GM12878 (cell line): Measurements from ENCODE around the gene KAZN. TPM values are rescaled to one million over a fixed set of nuclear protein-coding genes. Genes with fewer than 3 reads are reported as not detected.

Experiments
- ATAC-seq: fragments of 200-7000 bp; cut with Tn5 transposase; 3 replicates; pipeline ENCODE4 v1.9.1; 2020; ENCODE audit warnings: mild to moderate bottlenecking, moderate library complexity
- BruUV-seq: library from RNA; stranded (reverse); fragments of 400-500 nt; replicated peaks from 2 replicates; lab custom pipeline; 2021; lab: Mats Ljungman, UMichigan
- CTCF ChIA-PET: fragments of 300-600 bp; sonication (Branson Sonifier 250); formaldehyde crosslinking; extraction: SDS; loops from one replicate; lab custom pipeline; 2021; ENCODE audit warnings: inconsistent platforms; lab: Yijun Ruan, JAX
- POLR2A ChIA-PET: fragments of 350-600 bp; formaldehyde crosslinking; extraction: SDS; loops from one replicate; lab custom pipeline; 2021; ENCODE audit warnings: inconsistent platforms; lab: Charles Lee
- RAD21 ChIA-PET: fragments of 300-600 bp; sonication (Branson Sonifier 250); formaldehyde crosslinking; loops from one replicate; lab custom pipeline; 2023; ENCODE audit warnings: antibody characterized with exemption; ENCODE audit not compliant: unreplicated experiment; lab: Charles Lee
- SMC1A ChIA-PET: fragments of 300-600 bp; sonication (Branson Sonifier 250); formaldehyde crosslinking; loops from one replicate; lab custom pipeline; 2023; ENCODE audit not compliant: unreplicated experiment, uncharacterized antibody; lab: Charles Lee
- DNase-seq: peaks from one replicate; pipeline ENCODE4 v3.0.0-alpha.2; 2011; ENCODE audit warnings: low read depth, low spot score
- FAIRE-seq: peaks from 3 replicates; lab custom pipeline; 2011; peaks lifted over from hg19 to GRCh38; lab: Jason Lieb, UNC
- H2AFZ ChIP-seq: 2 replicates; pipeline ENCODE4 v1.6.0; 2011; ENCODE audit warnings: low read depth, low read length, control low read depth; ENCODE audit not compliant: control insufficient read depth
- H3K27ac ChIP-seq: 2 replicates; pipeline ENCODE4 v1.5.1; 2011; ENCODE audit warnings: control low read depth; ENCODE audit not compliant: control insufficient read depth, insufficient read depth
- H3K27me3 ChIP-seq, 2 experiments: replicated peaks in 1 of 2; 2 replicates each; pipeline versions ENCODE4 v1.6.0 to v1.6.1; 2011; ENCODE audit warnings: low read length in 1 of 2; ENCODE audit not compliant: control insufficient read depth in 2 of 2, insufficient read depth in 2 of 2
- H3K36me3 ChIP-seq, 2 experiments: 2 replicates each; pipeline ENCODE4 v1.5.1; 2011; ENCODE audit warnings: low read length in 1 of 2; ENCODE audit not compliant: control insufficient read depth in 2 of 2, insufficient read depth in 2 of 2
- H3K4me1 ChIP-seq: 2 replicates; pipeline ENCODE4 v1.6.1; 2011; ENCODE audit warnings: mild to moderate bottlenecking, low read length, moderate library complexity, mixed read lengths; ENCODE audit not compliant: control insufficient read depth, insufficient read depth
- H3K4me2 ChIP-seq: 2 replicates; pipeline ENCODE4 v1.6.0; 2011; ENCODE audit warnings: control low read depth; ENCODE audit not compliant: control insufficient read depth, insufficient read depth
- H3K4me3 ChIP-seq: fragments of 200-600 bp; sonication (generic); 2 replicates; pipeline ENCODE4 v1.5.1; 2016
- H3K79me2 ChIP-seq: 2 replicates; pipeline ENCODE4 v1.6.0; 2011; ENCODE audit warnings: low read length; ENCODE audit not compliant: control insufficient read depth, insufficient read depth
- H3K9ac ChIP-seq: 2 replicates; pipeline ENCODE4 v1.8.0; 2011; ENCODE audit warnings: low read length, control low read depth, mixed read lengths; ENCODE audit not compliant: control insufficient read depth, insufficient read depth
- H3K9me3 ChIP-seq: replicated peaks from 3 replicates; pipeline ENCODE4 v1.5.1; 2011; ENCODE audit warnings: mild to moderate bottlenecking, low read length; ENCODE audit not compliant: control insufficient read depth, insufficient read depth
- H4K20me1 ChIP-seq: 2 replicates; pipeline ENCODE4 v1.6.0; 2011; ENCODE audit not compliant: control insufficient read depth, insufficient read depth
- CHD1 ChIP-seq: IDR thresholded peaks from 2 replicates; pipeline ENCODE4 v1.6.1; 2012; ENCODE audit warnings: low read depth, low read length, improper control_type of control experiment
- ETV6 ChIP-seq, 2 experiments: fragments of 450-650 bp in 1 of 2; IDR thresholded peaks in 1 of 2; conservative IDR thresholded peaks in 1 of 2; 2 replicates each; pipeline ENCODE4 v1.6.1; 2014; ENCODE audit warnings: antibody characterized with exemption in 1 of 2, borderline replicate concordance in 1 of 2, low read depth in 1 of 2, mild to moderate bottlenecking in 1 of 2, moderate library complexity in 1 of 2
- HDAC2 ChIP-seq: fragments of 200-600 bp; sonication (generic); IDR thresholded peaks from 2 replicates; pipeline ENCODE4 v1.6.1; 2017
- LARP7 ChIP-seq: fragments of 450-650 bp; IDR thresholded peaks from 2 replicates; pipeline ENCODE4 v1.6.1; 2017; ENCODE audit warnings: mild to moderate bottlenecking
- NFYB ChIP-seq: IDR thresholded peaks from 2 replicates; pipeline ENCODE4 v1.6.1; 2011; ENCODE audit warnings: low read depth, mild to moderate bottlenecking, low read length, improper control_type of control experiment, moderate library complexity; ENCODE audit not compliant: insufficient read depth
- NR2C1 ChIP-seq: fragments of 450-650 bp; IDR thresholded peaks from 2 replicates; pipeline ENCODE4 v1.6.1; 2017; ENCODE audit warnings: antibody characterized with exemption, mild to moderate bottlenecking, moderate library complexity
- PAX8 ChIP-seq: fragments of 450-650 bp; IDR thresholded peaks from 2 replicates; pipeline ENCODE4 v1.6.1; 2017; ENCODE audit warnings: mild to moderate bottlenecking, moderate library complexity
- RFX5 ChIP-seq: IDR thresholded peaks from 2 replicates; pipeline ENCODE4 v1.6.1; 2011; ENCODE audit warnings: low read depth, low read length, improper control_type of control experiment
- SREBF1 ChIP-seq: IDR thresholded peaks from 2 replicates; pipeline ENCODE4 v1.6.1; 2012; ENCODE audit warnings: mild to moderate bottlenecking, low read length
- STAT3 ChIP-seq: IDR thresholded peaks from 2 replicates; pipeline ENCODE4 v1.6.1; 2011; ENCODE audit warnings: low read depth, low read length, improper control_type of control experiment
- ZNF24 ChIP-seq: fragments of 450-650 bp; IDR thresholded peaks from 2 replicates; pipeline ENCODE4 v1.6.1; 2017; ENCODE audit warnings: antibody characterized with exemption, mild to moderate bottlenecking
- WGBS: methylation state at CpG from one replicate; pipeline ENCODE4 v1.1.6; 2016; ENCODE audit warnings: low lambda C conversion rate; ENCODE audit not compliant: insufficient replicate concordance, insufficient coverage; ENCODE audit errors: missing lambda C conversion rate; 5-methylcytosine and 5-hydroxymethylcytosine counted together
- in situ Hi-C: fragments of 300-500 bp; cut with MboI; formaldehyde crosslinking; loops from 9 replicates; pipeline ENCODE4 v1.14.3; 2018; ENCODE audit warnings: mixed read lengths
- intact Hi-C: fragments of 100-400 bp; cut with micrococcal nuclease; formaldehyde crosslinking; loops from one replicate; pipeline ENCODE4 v1.14.2; 2022; ENCODE audit not compliant: unreplicated experiment
- polyA plus RNA-seq, 11 experiments: library from polyadenylated mRNA; depleted of rRNA in 4 of 11; unstranded in 6 of 11; stranded (reverse) in 5 of 11; fragments of >200 nt; fragmentation: Nextera tagmentation in 4 of 11; fragmentation: Illumina TruSeq in 1 of 11; extraction: Ambion mirVana in 4 of 11; extraction: Trizol in 1 of 11; gene quantifications; 1 replicate in 1 of 11; 2 replicates in 10 of 11; pipeline versions ENCODE4 v1.2.1 to v1.2.3, GENCODE V29; 2011 to 2016; ENCODE audit warnings: inconsistent platforms in 2 of 11, missing spikeins in 2 of 11, low read depth in 1 of 11
- total RNA-seq, 4 experiments: library from RNA; depleted of rRNA in 3 of 4; stranded (reverse); fragments of >200 nt in 3 of 4; fragmentation: Illumina TruSeq in 1 of 4; extraction: Trizol in 1 of 4; gene quantifications; 2 replicates each; pipeline versions ENCODE4 v1.2.1 to v1.2.3, GENCODE V29; 2013 to 2021
- TF ChIP-seq, protein P1 (sequence below): fragments of 450-650 bp; formaldehyde crosslinking; IDR thresholded peaks from 2 replicates; pipeline ENCODE4 v1.5.0; 2022; ENCODE audit warnings: mild to moderate bottlenecking, missing genetic modification characterization
- TF ChIP-seq, protein P2 (sequence below): IDR thresholded peaks from 2 replicates; pipeline ENCODE4 v1.6.1; 2011; ENCODE audit warnings: borderline replicate concordance, low read depth, mild to moderate bottlenecking, moderate library complexity, low read length; ENCODE audit not compliant: insufficient read depth, poor library complexity, severe bottlenecking

KAZN gene
- total and polyA plus RNA-seq, 10 of the 15 experiments (the other 5 are each of a cell fraction or from before 2014, with no cell fraction given), result 0.72 to 4.0 (median 1.2) TPM

DNA sequence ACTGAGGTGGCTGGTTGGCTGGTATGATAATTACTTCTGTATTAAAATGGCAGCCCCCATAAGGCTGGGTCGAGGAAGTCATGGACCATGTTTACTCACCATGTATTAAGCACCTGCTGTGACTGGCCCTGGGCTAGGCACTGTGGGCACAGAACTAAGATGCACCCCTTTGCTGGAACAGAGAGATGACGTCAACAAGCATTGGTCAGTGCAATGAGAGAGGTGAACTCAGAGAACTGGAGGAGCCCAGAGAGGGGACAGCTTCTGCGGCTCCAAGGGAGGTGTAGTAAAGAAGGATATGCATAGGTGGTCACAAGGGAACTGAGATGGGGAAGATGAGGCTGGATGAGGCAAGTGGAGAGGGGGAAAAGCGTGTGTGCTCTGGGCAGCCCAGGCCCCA lies 88.7 kb downstream of the KAZN start:
- no TSS peak for BruUV-seq
- H3K9ac ChIP-seq, result no peak overlapping the region
- intact Hi-C loops, result no loop called here
- no peak overlapping the region for H3K4me3 ChIP-seq
- DNase-seq, result no peak
- in situ Hi-C loops, result no loop called here
- no peaks in the 10 kb centered on the region for H3K27me3 ChIP-seq
- peaks cover 2% of the 10 kb centered on the region; the same call in 1 of the 3 replicates for H3K9me3 ChIP-seq
- RAD21 ChIA-PET, result no interaction called here
- H2AFZ ChIP-seq, result no peak overlapping the region
- no peak for FAIRE-seq
- CTCF ChIA-PET, result no interaction called here
- WGBS, result 24% methylated on average over 4 of the region's 4 CpGs
- SMC1A ChIA-PET, result no interaction called here
- ATAC-seq, result no peak
- H3K4me2 ChIP-seq, result no peak overlapping the region
- H3K36me3 ChIP-seq, result no peaks in the 10 kb centered on the region
- POLR2A ChIA-PET, result no interaction called here
- no peaks in the 10 kb centered on the region for H4K20me1 ChIP-seq
- no peaks in the 10 kb centered on the region for H3K79me2 ChIP-seq
- no peak for TF ChIP-seq SREBF1
- TF ChIP-seq, all 136 proteins: peak for 0
- Histone ChIP-seq H3K27ac (no peak overlapping the region), H3K4me1 (no peaks in the 10 kb centered on the region)

DNA sequence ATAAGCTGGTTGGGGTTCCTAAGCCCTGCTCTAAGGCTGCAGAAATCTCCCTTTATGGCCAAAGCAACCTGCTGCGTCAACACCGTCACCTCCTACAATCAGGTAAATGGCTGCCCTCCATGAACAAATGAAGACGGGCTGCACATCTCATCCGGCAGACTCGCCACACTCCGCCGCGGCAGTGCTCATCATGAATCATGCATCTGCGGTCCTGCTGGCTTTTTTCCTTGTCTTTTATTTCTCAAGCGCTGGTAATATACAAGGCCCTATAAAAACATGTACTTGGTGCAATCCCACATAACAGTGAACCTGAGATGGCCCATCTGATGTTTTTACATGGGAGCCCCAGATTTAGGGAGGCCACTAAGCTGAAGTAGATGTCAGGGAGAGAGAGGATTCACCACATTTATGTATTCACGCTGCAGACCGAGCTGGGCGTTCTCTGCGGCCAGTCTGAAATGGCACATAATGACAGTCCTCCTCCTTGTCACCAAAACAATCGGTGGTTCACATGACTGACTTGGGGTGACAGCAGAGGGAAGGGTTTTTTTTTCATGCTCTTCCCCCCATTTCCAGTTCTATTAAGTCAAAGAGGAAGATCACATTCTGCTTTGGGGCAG lies 91.6 kb downstream of the KAZN start:
- ChIA-PET RAD21 (no interaction called here), SMC1A (interaction anchor here (1.2 kb wide), 1 partner anchor 12 kb away, joined by 3 read pairs; no protein-coding TSS in a partner anchor), CTCF (no interaction called here), POLR2A (interaction anchor here (0.7 kb wide), 1 partner anchor 614 kb away, joined by 3 read pairs; no protein-coding TSS in a partner anchor)
- in situ Hi-C loops (no loop called here), intact Hi-C loops (no loop called here)
- H3K36me3 ChIP-seq, result no peaks in the 10 kb centered on the region
- WGBS, result 62% methylated on average over 15 of the region's 15 CpGs
- H3K4me3 ChIP-seq, result no peak overlapping the region
- H3K4me2 ChIP-seq, result no peak overlapping the region
- no peak overlapping the region for H3K9ac ChIP-seq
- no peak overlapping the region for H3K27ac ChIP-seq
- no peaks in the 10 kb centered on the region for H3K79me2 ChIP-seq
- H2AFZ ChIP-seq, result no peak overlapping the region
- no TSS peak for BruUV-seq
- no peaks in the 10 kb centered on the region for H3K9me3 ChIP-seq
- H3K27me3 ChIP-seq, result no peaks in the 10 kb centered on the region
- no peak for DNase-seq
- ATAC-seq, result no peak
- no peaks in the 10 kb centered on the region for H3K4me1 ChIP-seq
- H4K20me1 ChIP-seq, result no peaks in the 10 kb centered on the region
- FAIRE-seq, result no peak
- TF ChIP-seq ZNF24 (no peak), STAT3 (no peak), LARP7 (no peak), NR2C1 (no peak), PAX8 (no peak), HDAC2 (no peak), RFX5 (no peak), ETV6 (conservative IDR thresholded peaks at IDR 0.05 in 1 of 2, IDR thresholded peaks at IDR 0.05 in 1 of 2; ENCODE audit: borderline replicate concordance in 1 of 2, low read depth in 1 of 2) (no peak), NFYB (no peak), CHD1 (no peak)
- TF ChIP-seq, protein P1, sequence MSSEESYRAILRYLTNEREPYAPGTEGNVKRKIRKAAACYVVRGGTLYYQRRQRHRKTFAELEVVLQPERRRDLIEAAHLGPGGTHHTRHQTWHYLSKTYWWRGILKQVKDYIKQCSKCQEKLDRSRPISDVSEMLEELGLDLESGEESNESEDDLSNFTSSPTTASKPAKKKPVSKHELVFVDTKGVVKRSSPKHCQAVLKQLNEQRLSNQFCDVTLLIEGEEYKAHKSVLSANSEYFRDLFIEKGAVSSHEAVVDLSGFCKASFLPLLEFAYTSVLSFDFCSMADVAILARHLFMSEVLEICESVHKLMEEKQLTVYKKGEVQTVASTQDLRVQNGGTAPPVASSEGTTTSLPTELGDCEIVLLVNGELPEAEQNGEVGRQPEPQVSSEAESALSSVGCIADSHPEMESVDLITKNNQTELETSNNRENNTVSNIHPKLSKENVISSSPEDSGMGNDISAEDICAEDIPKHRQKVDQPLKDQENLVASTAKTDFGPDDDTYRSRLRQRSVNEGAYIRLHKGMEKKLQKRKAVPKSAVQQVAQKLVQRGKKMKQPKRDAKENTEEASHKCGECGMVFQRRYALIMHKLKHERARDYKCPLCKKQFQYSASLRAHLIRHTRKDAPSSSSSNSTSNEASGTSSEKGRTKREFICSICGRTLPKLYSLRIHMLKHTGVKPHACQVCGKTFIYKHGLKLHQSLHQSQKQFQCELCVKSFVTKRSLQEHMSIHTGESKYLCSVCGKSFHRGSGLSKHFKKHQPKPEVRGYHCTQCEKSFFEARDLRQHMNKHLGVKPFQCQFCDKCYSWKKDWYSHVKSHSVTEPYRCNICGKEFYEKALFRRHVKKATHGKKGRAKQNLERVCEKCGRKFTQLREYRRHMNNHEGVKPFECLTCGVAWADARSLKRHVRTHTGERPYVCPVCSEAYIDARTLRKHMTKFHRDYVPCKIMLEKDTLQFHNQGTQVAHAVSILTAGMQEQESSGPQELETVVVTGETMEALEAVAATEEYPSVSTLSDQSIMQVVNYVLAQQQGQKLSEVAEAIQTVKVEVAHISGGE (CRISPR knock-in tag), result no peak
- TF ChIP-seq, protein P2, sequence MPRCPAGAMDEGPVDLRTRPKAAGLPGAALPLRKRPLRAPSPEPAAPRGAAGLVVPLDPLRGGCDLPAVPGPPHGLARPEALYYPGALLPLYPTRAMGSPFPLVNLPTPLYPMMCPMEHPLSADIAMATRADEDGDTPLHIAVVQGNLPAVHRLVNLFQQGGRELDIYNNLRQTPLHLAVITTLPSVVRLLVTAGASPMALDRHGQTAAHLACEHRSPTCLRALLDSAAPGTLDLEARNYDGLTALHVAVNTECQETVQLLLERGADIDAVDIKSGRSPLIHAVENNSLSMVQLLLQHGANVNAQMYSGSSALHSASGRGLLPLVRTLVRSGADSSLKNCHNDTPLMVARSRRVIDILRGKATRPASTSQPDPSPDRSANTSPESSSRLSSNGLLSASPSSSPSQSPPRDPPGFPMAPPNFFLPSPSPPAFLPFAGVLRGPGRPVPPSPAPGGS, result no peak
